Measurements from ENCODE around the gene SCFD2. TPM values are rescaled to one million over a fixed set of nuclear protein-coding genes. Genes with fewer than 3 reads are reported as not detected.
A peak's percentile ranks its signal among the peaks of the same experiment; 100 is the strongest.
"Not testable (repeated sequence)": the region's sequence is repeated elsewhere in the genome, so short reads cannot be mapped to it uniquely, and the experiment has no call there.

Gene SCFD2
- total RNA-seq, 1 donor from 2014 or later, result 19.2 TPM

GRCh38 chr4:53100501-53101190, 265.2 kb downstream of the SCFD2 start:
- no peak for DNase-seq

GRCh38 chr4:53098681-53099121, 267.2 kb downstream of the SCFD2 start:
- DNase-seq, result no peak

GRCh38 chr4:53094040-53094439, 271.8 kb downstream of the SCFD2 start:
- no peak for DNase-seq

GRCh38 chr4:53089936-53090729, 275.7 kb downstream of the SCFD2 start:
- peak; percentile 98 for DNase-seq

- DNase-seq, result no peak
Measured at GRCh38 chr4:53088152-53088551, 277.7 kb downstream of the SCFD2 start.

GRCh38 chr4:53076374-53076958, 289.4 kb downstream of the SCFD2 start:
- DNase-seq, result no peak

- no peak for DNase-seq
Measured at GRCh38 chr4:53075162-53075785, 290.6 kb downstream of the SCFD2 start.

- DNase-seq, result no peak
Measured at GRCh38 chr4:53068755-53069330, 297.0 kb downstream of the SCFD2 start.

- DNase-seq, result no peak
Measured at GRCh38 chr4:53067125-53067802, 298.6 kb downstream of the SCFD2 start.

GRCh38 chr4:53066155-53066554, 299.7 kb downstream of the SCFD2 start:
- DNase-seq, result no peak

GRCh38 chr4:53064609-53065008, 301.3 kb downstream of the SCFD2 start:
- DNase-seq, result no peak

- no peak for DNase-seq
Measured at GRCh38 chr4:53061091-53061850, 304.6 kb downstream of the SCFD2 start.

GRCh38 chr4:53060278-53060677, 305.6 kb downstream of the SCFD2 start:
- DNase-seq, result no peak

GRCh38 chr4:53059871-53060270, 306.0 kb downstream of the SCFD2 start:
- no peak for DNase-seq

GRCh38 chr4:53059256-53059655, 306.6 kb downstream of the SCFD2 start:
- DNase-seq, result no peak

- no peak for DNase-seq
Measured at GRCh38 chr4:53057679-53058078, 308.2 kb downstream of the SCFD2 start.

GRCh38 chr4:53057108-53057507, 308.8 kb downstream of the SCFD2 start:
- not testable (repeated sequence) for DNase-seq

- no peak for DNase-seq
Measured at GRCh38 chr4:53055716-53056403, 310.0 kb downstream of the SCFD2 start.

GRCh38 chr4:53055274-53055673, 310.6 kb downstream of the SCFD2 start:
- no peak for DNase-seq

GRCh38 chr4:53050361-53050774, 315.5 kb downstream of the SCFD2 start:
- no peak for DNase-seq
